Endometrial microvascular endothelial cells (primary cell): Measurements from ENCODE around the gene ABLIM1. TPM values are rescaled to one million over a fixed set of nuclear protein-coding genes. Genes with fewer than 3 reads are reported as not detected.

Source experiments
- in situ Hi-C: cut with HindIII; loops from 2 replicates; pipeline ENCODE4 v1.10.0; 2017; ENCODE audit warnings: low sequenced_read_pairs, low pct_unique_long_range_greater_than_20kb; ENCODE audit errors: inconsistent ontology term
- total RNA-seq: library from RNA; depleted of rRNA; stranded (reverse); fragments of >200 nt; gene quantifications from one replicate; pipeline ENCODE4 v1.2.3, GENCODE V29; 2015; ENCODE audit errors: inconsistent ontology term

ABLIM1 gene
- total RNA-seq, 1 donor from 2014 or later: 25.9 TPM

- in situ Hi-C loops: no loop called here
Measured at GRCh38 chr10:114607358-114607998, 50.6 kb downstream of the ABLIM1 start.

DNA sequence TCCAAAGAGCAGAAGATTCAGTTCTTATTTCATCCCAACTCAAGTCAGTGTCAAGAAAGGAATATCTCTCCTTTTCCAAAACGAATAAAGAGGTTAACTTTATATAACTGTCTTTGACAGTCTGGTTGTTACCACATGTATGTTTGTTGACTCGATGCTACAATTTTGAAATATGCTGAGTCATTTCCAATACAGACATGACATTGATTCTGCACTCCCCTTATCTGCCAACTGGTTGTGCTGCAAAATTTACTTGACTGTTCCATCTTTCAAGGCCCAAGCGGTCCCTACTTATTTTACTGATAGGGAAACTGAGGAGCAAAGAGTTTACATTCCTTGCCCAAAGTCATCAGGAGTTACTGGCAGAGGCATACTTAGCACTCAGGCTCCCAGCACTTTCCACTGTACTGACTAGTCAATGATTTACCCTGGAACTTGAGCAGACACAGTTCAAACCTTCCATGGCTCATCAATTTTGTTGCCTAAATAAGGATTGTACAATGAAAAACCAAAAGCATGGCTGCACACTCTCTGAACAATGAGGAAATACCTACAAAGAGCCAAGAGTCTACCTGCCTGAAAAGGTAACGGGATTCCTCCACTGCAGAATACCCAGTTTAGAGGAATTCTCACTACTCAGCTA is 52.8 kb downstream of the ABLIM1 start:
- in situ Hi-C loops: no loop called here

- in situ Hi-C loops: no loop called here
Measured at GRCh38 chr10:114604357-114605130, 53.5 kb downstream of the ABLIM1 start.

GRCh38 chr10:114603948-114604347 is 54.1 kb downstream of the ABLIM1 start:
- in situ Hi-C loops: no loop called here

GRCh38 chr10:114603303-114603702 is 54.8 kb downstream of the ABLIM1 start:
- in situ Hi-C loops: no loop called here

GRCh38 chr10:114600057-114600456 is 58.0 kb downstream of the ABLIM1 start:
- in situ Hi-C loops: no loop called here

- in situ Hi-C loops: no loop called here
Measured at GRCh38 chr10:114596793-114597192, 61.3 kb downstream of the ABLIM1 start.

DNA sequence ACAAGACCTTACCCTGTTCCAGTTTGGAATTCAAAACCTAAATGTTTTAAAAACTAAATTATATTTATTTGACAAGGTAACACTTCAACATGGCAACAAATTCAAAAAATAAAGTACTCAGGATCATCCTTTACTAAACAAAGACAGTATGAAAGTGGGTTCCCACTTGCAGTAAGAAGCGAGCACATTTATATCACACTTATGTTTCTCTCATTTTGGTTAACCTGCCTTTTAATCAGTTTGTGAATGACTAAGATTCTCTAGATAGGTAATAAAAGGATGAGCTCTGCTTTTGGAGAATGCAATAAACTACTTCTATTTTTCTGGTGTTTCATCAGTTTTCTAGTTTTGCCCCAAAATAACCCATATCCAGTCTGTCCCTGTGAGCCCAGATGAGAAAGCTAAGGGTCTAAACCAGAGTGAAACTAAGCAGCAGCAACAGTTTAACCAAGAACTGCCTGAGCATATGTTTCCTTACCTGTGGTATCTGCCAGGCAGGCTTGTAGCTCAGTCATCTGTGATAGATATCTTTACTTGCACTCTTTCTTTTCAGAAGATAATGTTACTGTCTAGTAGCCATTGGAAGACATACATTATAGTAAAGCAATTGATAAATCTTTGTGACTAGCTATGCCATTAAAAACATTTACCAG is 64.1 kb downstream of the ABLIM1 start:
- in situ Hi-C loops: no loop called here

GRCh38 chr10:114593240-114593792 is 64.8 kb downstream of the ABLIM1 start:
- in situ Hi-C loops: no loop called here

DNA sequence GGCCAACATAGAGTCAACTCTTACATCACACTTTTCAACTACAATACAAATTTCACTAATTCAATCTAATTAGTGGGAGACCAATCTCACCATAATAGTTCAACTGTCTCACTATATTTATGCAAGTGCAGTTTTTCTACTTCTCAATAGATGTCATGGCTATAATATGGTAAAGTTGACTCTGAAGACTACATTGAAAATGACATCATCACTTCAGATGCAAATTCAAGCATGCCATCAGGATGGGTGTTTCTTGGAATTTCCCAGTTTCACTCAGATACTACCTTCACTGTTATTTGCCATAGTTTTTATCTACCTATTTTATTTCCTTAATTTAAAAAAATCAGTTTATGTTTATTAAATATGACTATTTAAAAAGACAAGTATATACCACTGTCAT is 67.1 kb downstream of the ABLIM1 start:
- in situ Hi-C loops: no loop called here

- in situ Hi-C loops: no loop called here
Measured at GRCh38 chr10:114584419-114584818, 73.7 kb downstream of the ABLIM1 start.

DNA sequence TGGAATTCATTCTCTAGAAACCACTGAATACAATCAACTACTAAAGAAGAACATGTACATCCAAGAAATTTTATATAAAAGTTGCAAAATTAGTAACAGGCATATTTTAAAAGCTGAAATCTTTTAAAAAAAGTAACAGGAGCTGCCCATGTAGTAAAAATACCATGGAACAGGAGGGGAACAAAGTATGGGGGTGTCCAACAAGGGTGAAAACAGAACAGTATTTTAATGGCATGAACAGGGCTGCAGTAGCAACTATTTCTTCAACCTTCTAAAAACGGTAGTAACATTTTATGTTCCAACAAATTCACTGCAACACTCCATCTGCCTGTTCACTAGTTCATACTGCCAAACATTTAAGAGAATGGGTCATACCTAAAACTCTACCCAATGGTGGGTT is 77.0 kb downstream of the ABLIM1 start:
- in situ Hi-C loops: no loop called here

GRCh38 chr10:114577133-114577532 is 80.9 kb downstream of the ABLIM1 start:
- in situ Hi-C loops: no loop called here

- in situ Hi-C loops: no loop called here
Measured at GRCh38 chr10:114576716-114577115, 81.4 kb downstream of the ABLIM1 start.

GRCh38 chr10:114576132-114576487 is 82.0 kb downstream of the ABLIM1 start:
- in situ Hi-C loops: no loop called here

DNA sequence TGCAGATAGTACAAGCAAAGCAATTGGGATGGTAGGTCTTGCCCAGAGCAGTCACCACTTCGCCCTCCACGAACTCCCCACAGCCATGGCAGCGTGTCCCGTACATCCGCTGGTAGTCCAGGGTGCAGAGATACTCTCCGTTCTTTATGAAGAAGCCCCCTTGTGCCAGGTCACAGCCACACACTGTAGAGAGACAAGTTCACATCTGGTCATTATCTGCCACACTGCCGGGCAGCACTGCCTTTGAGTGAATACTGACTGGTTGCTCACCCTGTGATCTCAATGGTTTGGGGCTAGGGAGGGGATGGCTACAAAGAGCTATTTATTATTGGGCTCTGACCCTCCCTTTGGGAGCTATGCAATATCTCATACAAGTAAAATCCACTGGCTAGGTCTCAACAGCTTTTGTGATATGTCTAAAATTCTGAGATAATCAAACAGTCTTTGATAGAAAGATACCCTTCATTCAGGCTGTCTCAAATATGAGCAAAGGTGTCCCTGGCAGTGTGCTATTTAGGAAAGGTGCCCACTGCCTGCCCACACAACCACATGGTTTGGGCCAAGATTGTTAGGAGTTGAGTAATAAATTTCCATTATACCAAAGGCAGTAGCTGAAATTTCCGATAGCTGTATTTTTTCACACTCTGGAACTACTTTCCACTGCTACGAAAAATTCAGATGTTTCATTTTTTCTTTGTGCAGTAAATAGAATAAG is 82.5 kb downstream of the ABLIM1 start:
- in situ Hi-C loops: no loop called here

DNA sequence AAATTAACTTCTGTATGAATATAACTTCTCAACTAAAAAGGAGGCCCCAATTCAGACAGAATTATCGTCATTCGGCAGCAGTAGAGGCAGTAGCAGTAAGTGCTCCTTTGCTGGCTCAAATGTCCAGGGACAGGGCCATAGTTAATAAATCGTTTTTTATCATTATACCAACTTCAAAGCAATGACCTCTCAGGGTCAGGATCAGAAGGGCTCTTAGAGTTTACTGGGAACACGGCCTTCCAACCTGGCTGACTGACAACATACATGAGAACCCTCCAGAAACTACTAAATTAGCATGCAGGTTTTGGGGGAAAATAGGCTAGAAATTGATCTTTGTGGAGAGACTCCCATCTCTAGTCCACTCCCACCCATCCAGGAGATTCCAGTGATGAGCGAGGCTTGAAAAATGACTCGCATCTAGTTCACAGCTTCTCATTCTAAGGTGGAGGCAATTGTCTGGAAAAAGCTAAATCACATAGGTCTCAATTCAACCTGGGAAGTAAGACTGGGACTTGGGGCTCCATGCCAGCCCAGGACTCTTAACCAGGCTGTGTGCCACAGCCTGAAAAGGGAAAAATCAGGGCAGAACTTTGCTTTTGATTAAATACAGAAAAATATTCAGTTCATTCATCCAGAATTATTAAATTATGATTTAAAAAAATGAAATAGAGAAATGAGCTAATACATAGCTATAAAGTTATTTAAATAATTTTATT is 84.6 kb downstream of the ABLIM1 start:
- in situ Hi-C loops: loop anchor here (25.0 kb wide), 1 partner anchor 214 kb away; no protein-coding TSS in a partner anchor
